Ishikawa (cell line): ENCODE results near the gene OSBPL6.

ENCODE experiments used
- CEBPB ChIP-seq: IDR thresholded peaks from 2 replicates; pipeline ENCODE4 v1.6.1; 2012
- CREB1 ChIP-seq: IDR thresholded peaks from 2 replicates; pipeline ENCODE4 v1.6.1; 2012; ENCODE audit warnings: low read depth
- EGR1 ChIP-seq: IDR thresholded peaks from 2 replicates; pipeline ENCODE4 v1.6.1; 2012
- EP300 ChIP-seq: IDR thresholded peaks from 2 replicates; pipeline ENCODE4 v1.6.1; 2012; ENCODE audit warnings: borderline replicate concordance
- FOXM1 ChIP-seq: IDR thresholded peaks from 2 replicates; pipeline ENCODE4 v1.6.1; 2012; ENCODE audit warnings: low read depth, borderline replicate concordance
- NFIC ChIP-seq: IDR thresholded peaks from 2 replicates; pipeline ENCODE4 v1.6.1; 2012
- RAD21 ChIP-seq: IDR thresholded peaks from 2 replicates; pipeline ENCODE4 v1.6.1; 2012; ENCODE audit warnings: low read depth
- TAF1 ChIP-seq: IDR thresholded peaks from 2 replicates; pipeline ENCODE4 v1.6.1; 2012; ENCODE audit warnings: low read depth, mild to moderate bottlenecking
- TCF12 ChIP-seq: IDR thresholded peaks from 2 replicates; pipeline ENCODE4 v1.6.1; 2012; ENCODE audit warnings: low read depth
- TEAD4 ChIP-seq: IDR thresholded peaks from 2 replicates; pipeline ENCODE4 v1.6.1; 2012
- YY1 ChIP-seq: IDR thresholded peaks from 2 replicates; pipeline ENCODE4 v1.6.1; 2012; ENCODE audit warnings: low read depth
- ZBTB7A ChIP-seq: IDR thresholded peaks from 2 replicates; pipeline ENCODE4 v1.6.1; 2012; ENCODE audit warnings: low read depth
- TF ChIP-seq, protein P1 (sequence below): IDR thresholded peaks from 2 replicates; pipeline ENCODE4 v1.6.1; 2012; ENCODE audit warnings: low read depth, mild to moderate bottlenecking
- TF ChIP-seq, protein P2 (sequence below): IDR thresholded peaks from 2 replicates; pipeline ENCODE4 v1.6.1; 2012
- TF ChIP-seq, protein P3 (sequence below): IDR thresholded peaks from 2 replicates; pipeline ENCODE4 v1.6.1; 2012

The OSBPL6 gene

DNA sequence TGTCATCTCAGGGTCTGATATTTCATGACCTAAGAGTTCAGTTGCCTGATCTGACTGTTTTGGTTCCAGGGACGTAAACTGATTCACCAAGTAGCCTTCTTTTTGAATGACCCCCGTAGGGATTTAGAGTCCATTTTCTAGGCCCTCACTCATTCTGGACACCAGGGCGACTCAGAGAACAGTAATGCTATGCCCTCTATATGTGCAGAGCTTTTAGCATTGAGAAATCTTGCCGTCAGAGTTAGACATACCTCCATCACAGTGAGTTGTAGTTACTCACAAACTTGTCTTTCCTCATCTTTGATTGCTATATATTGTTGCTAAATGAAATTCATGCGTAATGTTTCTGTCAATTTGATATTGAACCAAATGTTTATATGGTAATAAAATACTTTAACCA is 92.3 kb downstream of the OSBPL6 start:
- TF ChIP-seq EP300 = no peak
- TF ChIP-seq, protein P1, sequence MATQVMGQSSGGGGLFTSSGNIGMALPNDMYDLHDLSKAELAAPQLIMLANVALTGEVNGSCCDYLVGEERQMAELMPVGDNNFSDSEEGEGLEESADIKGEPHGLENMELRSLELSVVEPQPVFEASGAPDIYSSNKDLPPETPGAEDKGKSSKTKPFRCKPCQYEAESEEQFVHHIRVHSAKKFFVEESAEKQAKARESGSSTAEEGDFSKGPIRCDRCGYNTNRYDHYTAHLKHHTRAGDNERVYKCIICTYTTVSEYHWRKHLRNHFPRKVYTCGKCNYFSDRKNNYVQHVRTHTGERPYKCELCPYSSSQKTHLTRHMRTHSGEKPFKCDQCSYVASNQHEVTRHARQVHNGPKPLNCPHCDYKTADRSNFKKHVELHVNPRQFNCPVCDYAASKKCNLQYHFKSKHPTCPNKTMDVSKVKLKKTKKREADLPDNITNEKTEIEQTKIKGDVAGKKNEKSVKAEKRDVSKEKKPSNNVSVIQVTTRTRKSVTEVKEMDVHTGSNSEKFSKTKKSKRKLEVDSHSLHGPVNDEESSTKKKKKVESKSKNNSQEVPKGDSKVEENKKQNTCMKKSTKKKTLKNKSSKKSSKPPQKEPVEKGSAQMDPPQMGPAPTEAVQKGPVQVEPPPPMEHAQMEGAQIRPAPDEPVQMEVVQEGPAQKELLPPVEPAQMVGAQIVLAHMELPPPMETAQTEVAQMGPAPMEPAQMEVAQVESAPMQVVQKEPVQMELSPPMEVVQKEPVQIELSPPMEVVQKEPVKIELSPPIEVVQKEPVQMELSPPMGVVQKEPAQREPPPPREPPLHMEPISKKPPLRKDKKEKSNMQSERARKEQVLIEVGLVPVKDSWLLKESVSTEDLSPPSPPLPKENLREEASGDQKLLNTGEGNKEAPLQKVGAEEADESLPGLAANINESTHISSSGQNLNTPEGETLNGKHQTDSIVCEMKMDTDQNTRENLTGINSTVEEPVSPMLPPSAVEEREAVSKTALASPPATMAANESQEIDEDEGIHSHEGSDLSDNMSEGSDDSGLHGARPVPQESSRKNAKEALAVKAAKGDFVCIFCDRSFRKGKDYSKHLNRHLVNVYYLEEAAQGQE = no peak
- no peak for TF ChIP-seq TCF12
- TF ChIP-seq, protein P2, sequence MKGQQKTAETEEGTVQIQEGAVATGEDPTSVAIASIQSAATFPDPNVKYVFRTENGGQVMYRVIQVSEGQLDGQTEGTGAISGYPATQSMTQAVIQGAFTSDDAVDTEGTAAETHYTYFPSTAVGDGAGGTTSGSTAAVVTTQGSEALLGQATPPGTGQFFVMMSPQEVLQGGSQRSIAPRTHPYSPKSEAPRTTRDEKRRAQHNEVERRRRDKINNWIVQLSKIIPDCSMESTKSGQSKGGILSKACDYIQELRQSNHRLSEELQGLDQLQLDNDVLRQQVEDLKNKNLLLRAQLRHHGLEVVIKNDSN = no peak
- TF ChIP-seq FOXM1 = no peak

DNA sequence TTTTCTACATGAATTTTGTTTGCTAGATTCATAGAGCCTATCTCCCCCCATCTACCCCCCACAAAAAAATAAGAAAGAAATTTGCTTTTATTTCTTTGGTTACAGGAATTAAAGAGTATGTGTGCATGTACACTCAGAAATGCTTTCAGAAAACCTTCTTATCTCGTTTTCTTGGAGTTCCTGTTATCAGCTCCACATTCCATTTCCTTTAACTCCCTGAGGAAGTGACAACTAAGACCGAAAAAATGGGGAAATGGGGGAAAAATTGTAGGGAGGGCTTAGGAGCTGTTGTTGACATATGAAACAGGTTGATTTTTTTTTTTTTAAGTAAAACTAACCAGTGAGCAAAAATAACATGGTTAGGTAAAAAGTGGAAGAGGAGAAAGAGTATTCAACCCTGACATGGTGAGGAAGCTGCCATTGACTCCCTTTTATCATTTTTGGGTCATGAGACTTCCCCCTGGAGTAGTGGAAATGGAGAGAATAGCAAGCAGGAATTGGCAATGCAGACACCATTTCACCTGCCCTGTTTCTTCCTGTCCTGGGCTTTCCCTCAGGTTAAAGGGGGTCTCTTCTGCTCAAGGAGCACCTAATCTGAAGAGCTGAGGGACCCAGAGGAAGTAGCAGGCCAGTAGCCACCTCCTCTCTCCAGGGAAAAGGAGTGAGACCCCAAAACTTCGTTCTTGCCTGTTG is 93.5 kb downstream of the OSBPL6 start:
- no peak for TF ChIP-seq EP300
- TF ChIP-seq FOXM1 = no peak
- no peak for TF ChIP-seq TEAD4
- TF ChIP-seq, protein P3, sequence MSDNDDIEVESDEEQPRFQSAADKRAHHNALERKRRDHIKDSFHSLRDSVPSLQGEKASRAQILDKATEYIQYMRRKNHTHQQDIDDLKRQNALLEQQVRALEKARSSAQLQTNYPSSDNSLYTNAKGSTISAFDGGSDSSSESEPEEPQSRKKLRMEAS = no peak
- TF ChIP-seq ZBTB7A = no peak
- no peak for TF ChIP-seq TCF12
- no peak for TF ChIP-seq CEBPB
- no peak for TF ChIP-seq RAD21
- no peak for TF ChIP-seq CREB1
- TF ChIP-seq YY1 = no peak
- TF ChIP-seq, protein P1 = no peak
- TF ChIP-seq EGR1 = no peak
- TF ChIP-seq, protein P2 = no peak
- no peak for TF ChIP-seq NFIC
- no peak for TF ChIP-seq TAF1

DNA sequence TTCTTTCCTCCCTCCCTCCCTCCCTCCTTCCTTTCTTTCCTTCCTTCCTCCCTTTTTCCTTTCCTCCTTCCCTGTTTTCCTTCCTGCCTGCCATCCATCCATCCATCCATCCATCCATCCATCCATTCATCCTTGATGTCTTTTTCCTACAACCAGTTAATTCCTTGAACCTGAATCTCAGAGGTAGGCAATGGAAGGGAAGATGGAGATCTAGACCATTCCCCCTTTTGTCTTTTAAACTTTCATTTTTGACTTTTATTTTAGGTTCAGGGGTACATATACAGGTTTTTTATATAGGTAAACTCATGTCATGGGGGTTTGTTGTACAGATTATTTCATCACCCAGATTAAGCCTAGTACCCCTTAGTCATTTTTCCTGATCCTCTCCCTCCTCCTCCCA is 97.4 kb downstream of the OSBPL6 start:
- no peak for TF ChIP-seq CEBPB

DNA sequence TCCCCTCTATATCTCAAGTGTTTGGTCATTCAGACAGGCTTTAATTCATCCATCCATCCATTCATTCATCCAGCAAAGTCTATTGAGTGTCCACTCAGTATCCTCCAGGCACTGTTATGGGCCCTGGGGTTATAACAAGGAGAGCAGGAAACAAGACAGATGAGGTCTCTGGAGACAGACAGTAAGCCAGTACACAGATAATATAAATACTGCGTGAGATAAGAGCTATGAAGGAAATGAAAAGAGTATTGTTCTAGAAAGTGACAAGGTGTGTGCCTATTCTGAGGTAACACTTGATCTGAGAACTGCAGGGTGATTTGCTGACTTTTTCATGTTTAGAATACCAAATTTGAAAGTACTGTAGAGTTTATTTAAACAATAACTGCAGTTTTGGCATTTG is 98.3 kb downstream of the OSBPL6 start:
- TF ChIP-seq TCF12 = no peak

DNA sequence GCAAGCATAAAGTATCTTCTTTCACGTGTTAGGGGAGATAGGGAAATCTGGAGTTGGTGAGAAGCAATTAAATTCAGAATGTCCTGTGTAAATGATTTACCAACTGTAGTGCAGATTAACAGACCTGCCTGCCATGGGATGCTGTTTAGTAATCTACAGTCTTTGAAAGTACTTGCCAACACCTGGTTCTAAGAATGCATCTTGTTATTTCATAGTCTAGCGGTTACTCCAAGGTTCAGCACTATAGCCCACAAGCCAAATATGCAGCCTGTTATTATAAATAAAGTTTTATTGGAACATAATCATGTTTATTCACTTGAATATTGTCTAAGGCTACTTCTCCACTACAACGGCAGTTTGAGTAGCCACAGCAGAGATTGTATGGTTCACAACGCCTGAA is 100.8 kb downstream of the OSBPL6 start:
- no peak for TF ChIP-seq EGR1
- TF ChIP-seq TCF12 = no peak
- no peak for TF ChIP-seq EP300
- TF ChIP-seq NFIC = no peak
- TF ChIP-seq, protein P1 = no peak
- no peak for TF ChIP-seq CREB1
- no peak for TF ChIP-seq RAD21
- TF ChIP-seq TEAD4 = no peak
- TF ChIP-seq FOXM1 = no peak
- TF ChIP-seq, protein P2 = no peak
- TF ChIP-seq YY1 = no peak
- TF ChIP-seq TAF1 = no peak
- no peak for TF ChIP-seq CEBPB
- TF ChIP-seq, protein P3 = no peak
- TF ChIP-seq ZBTB7A = no peak
